Measurements from ENCODE around the gene PMM2.
A peak's percentile ranks its signal among the peaks of the same experiment; 100 is the strongest.

Gene PMM2

DNA sequence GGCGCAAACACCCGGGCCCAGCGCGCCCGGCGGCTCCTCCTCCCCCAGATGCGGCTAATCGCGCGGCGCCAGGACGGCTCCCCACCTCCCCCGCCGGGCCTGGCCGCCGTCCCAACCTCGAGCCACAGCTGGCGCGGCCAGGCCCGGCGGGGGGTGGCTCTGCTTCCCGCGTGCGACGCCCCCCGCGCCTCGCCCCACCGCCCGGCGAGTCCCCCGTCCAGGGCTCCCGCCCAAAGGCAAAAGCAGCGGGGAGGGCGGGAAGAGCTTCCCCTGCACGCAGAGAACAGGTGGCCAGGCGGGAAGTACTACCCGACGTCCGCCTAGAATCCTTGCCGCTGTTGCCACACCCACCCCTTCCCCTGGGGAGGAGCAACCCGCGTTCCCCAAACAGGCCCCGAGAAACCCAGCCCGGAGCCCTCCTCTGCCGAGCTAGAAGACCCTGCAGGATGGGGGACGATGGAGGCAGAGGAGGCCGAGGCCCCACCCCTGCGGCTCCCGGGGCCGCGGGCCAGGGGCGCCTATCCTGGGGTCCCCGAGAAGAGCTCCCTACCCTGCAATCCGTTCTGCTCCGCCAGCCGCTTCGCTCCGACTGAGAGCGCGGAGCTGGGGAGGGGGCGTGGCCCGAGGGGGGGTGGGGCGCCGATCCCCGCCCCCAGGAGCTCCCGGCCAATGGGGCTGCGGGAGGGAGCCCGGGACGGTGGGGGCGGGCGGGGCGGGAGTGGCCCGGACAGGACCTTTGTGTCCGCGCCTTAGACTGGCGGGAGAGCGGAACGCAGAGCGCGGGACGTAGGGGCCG lies 71.0 kb downstream of the PMM2 start, which contains the start of gene CARHSP1 (continued):
- TF ChIP-seq ZNF555 (tag by site-specific recombination; conservative IDR thresholded peaks at IDR 0.05) (no peak), ZNF624 (tag by site-specific recombination; IDR thresholded peaks at IDR 0.05) (no peak), GLIS2 (tag by site-specific recombination; IDR thresholded peaks at IDR 0.05) (peak; percentile 69), ZNF416 (tag by site-specific recombination; IDR thresholded peaks at IDR 0.05) (no peak), ZNF623 (tag by site-specific recombination; IDR thresholded peaks at IDR 0.05) (no peak), ZBTB26 (tag by site-specific recombination; optimal IDR thresholded peaks at IDR 0.05) (peak; percentile 66), ZNF26 (tag by site-specific recombination; IDR thresholded peaks at IDR 0.05) (no peak), MZF1 (tag by site-specific recombination; IDR thresholded peaks at IDR 0.05; ENCODE audit: borderline replicate concordance) (peak; percentile 85; the same call in 1 of the 2 replicates), SALL2 (tag by site-specific recombination; IDR thresholded peaks at IDR 0.05; ENCODE audit: borderline replicate concordance) (no peak), ZSCAN5A (tag by site-specific recombination; IDR thresholded peaks at IDR 0.05) (peak; percentile 61; the same call in 1 of the 2 replicates), ZNF610 (tag by site-specific recombination; IDR thresholded peaks at IDR 0.05; ENCODE audit: borderline replicate concordance) (peak; percentile 72; the same call in 1 of the 2 replicates), ZNF214 (tag by site-specific recombination; IDR thresholded peaks at IDR 0.05; ENCODE audit: borderline replicate concordance) (no peak), GLI4 (tag by site-specific recombination; IDR thresholded peaks at IDR 0.05) (no peak), HOXC10 (CRISPR knock-in tag; IDR thresholded peaks at IDR 0.05) (no peak), KLF1 (tag by site-specific recombination; IDR thresholded peaks at IDR 0.05) (peak; percentile 94), FEZF1 (tag by site-specific recombination; IDR thresholded peaks at IDR 0.05) (no peak), KLF10 (tag by site-specific recombination; IDR thresholded peaks at IDR 0.05) (peak; percentile 96), ZNF449 (tag by site-specific recombination; IDR thresholded peaks at IDR 0.05) (peak; percentile 62), ZNF121 (tag by site-specific recombination; IDR thresholded peaks at IDR 0.05) (no peak), ZNF140 (tag by site-specific recombination; IDR thresholded peaks at IDR 0.05) (no peak), ZBTB11 (tag by site-specific recombination; conservative IDR thresholded peaks at IDR 0.05; ENCODE audit: low read depth) (peak; percentile 88), ZNF155 (tag by site-specific recombination; IDR thresholded peaks at IDR 0.05) (no peak), ZNF76 (tag by site-specific recombination; IDR thresholded peaks at IDR 0.05; ENCODE audit: borderline replicate concordance, low read depth) (peak; percentile 82), ZBTB8A (tag by site-specific recombination; IDR thresholded peaks at IDR 0.05) (peak; percentile 99)
- TF ChIP-seq, protein P1, sequence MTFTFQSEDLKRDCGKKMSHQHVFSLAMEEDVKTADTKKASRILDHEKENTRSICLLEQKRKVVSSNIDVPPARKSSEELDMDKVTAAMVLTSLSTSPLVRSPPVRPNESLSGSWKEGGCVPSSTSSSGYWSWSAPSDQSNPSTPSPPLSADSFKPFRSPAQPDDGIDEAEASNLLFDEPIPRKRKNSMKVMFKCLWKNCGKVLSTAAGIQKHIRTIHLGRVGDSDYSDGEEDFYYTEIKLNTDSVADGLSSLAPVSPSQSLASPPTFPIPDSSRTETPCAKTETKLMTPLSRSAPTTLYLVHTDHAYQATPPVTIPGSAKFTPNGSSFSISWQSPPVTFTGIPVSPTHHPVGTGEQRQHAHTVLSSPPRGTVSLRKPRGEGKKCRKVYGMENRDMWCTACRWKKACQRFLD (tag by site-specific recombination; IDR thresholded peaks at IDR 0.05), result no peak
- TF ChIP-seq, protein P2, sequence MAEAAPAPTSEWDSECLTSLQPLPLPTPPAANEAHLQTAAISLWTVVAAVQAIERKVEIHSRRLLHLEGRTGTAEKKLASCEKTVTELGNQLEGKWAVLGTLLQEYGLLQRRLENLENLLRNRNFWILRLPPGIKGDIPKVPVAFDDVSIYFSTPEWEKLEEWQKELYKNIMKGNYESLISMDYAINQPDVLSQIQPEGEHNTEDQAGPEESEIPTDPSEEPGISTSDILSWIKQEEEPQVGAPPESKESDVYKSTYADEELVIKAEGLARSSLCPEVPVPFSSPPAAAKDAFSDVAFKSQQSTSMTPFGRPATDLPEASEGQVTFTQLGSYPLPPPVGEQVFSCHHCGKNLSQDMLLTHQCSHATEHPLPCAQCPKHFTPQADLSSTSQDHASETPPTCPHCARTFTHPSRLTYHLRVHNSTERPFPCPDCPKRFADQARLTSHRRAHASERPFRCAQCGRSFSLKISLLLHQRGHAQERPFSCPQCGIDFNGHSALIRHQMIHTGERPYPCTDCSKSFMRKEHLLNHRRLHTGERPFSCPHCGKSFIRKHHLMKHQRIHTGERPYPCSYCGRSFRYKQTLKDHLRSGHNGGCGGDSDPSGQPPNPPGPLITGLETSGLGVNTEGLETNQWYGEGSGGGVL (tag by site-specific recombination; IDR thresholded peaks at IDR 0.05), result peak; percentile 86
